T-helper 1 cell treated with Interleukin-12 subunit alpha and Interleukin-12 subunit beta and Interleukin-4 antibody, amounts not matched to agents 30 ng/mL and 1 ng/mL, for 36 hours (primary cell): Measurements from ENCODE around the gene SPAG16. TPM values are rescaled to one million over a fixed set of nuclear protein-coding genes. Genes with fewer than 3 reads are reported as not detected.

Experiments
- intact Hi-C: fragments of 100-400 bp; cut with micrococcal nuclease; formaldehyde crosslinking; loops from one replicate; pipeline ENCODE4 v1.15.1; 2024
- total RNA-seq: library from RNA; stranded (reverse); gene quantifications from 2 replicates; pipeline ENCODE4 v1.2.3, GENCODE V29; 2022

SPAG16 gene
- total RNA-seq, 1 donor from 2014 or later: 6.5 TPM

GRCh38 chr2:214358506-214358905 lies 1074.2 kb downstream of the SPAG16 start:
- intact Hi-C loops: no loop called here

- intact Hi-C loops: no loop called here
Observed at GRCh38 chr2:214361116-214361515, 1076.9 kb downstream of the SPAG16 start.

GRCh38 chr2:214365549-214365948 lies 1081.3 kb downstream of the SPAG16 start:
- intact Hi-C loops: no loop called here

GRCh38 chr2:214367171-214367570 lies 1082.9 kb downstream of the SPAG16 start:
- intact Hi-C loops: no loop called here

- intact Hi-C loops: no loop called here
Observed at GRCh38 chr2:214376618-214377285, 1092.5 kb downstream of the SPAG16 start.

GRCh38 chr2:214377286-214377624 lies 1093.0 kb downstream of the SPAG16 start:
- intact Hi-C loops: no loop called here

- intact Hi-C loops: no loop called here
Observed at GRCh38 chr2:214378455-214379103, 1094.3 kb downstream of the SPAG16 start.

GRCh38 chr2:214379227-214379626 lies 1095.0 kb downstream of the SPAG16 start:
- intact Hi-C loops: no loop called here

- intact Hi-C loops: no loop called here
Observed at GRCh38 chr2:214380681-214381080, 1096.4 kb downstream of the SPAG16 start.

- intact Hi-C loops: no loop called here
Observed at GRCh38 chr2:214382229-214382628, 1098.0 kb downstream of the SPAG16 start.

- intact Hi-C loops: no loop called here
Observed at GRCh38 chr2:214386720-214387119, 1102.5 kb downstream of the SPAG16 start.

- intact Hi-C loops: no loop called here
Observed at GRCh38 chr2:214389334-214389733, 1105.1 kb downstream of the SPAG16 start.

- intact Hi-C loops: no loop called here
Observed at GRCh38 chr2:214393796-214394195, 1109.5 kb downstream of the SPAG16 start.

- intact Hi-C loops: no loop called here
Observed at GRCh38 chr2:214395040-214395439, 1110.8 kb downstream of the SPAG16 start.

- intact Hi-C loops: no loop called here
Observed at GRCh38 chr2:214401580-214401979, 1117.3 kb downstream of the SPAG16 start.

GRCh38 chr2:214410128-214410775 lies 1126.0 kb downstream of the SPAG16 start:
- intact Hi-C loops: no loop called here

- intact Hi-C loops: no loop called here
Observed at GRCh38 chr2:214410918-214411554, 1126.8 kb downstream of the SPAG16 start, which contains the start of gene VWC2L. Gene VWC2L, plus strand, starts transcription at chr2:214411054. Its CDS starts 3,140 bp downstream, at chr2:214414194.

- intact Hi-C loops: no loop called here
Observed at GRCh38 chr2:214412679-214413078, 1128.4 kb downstream of the SPAG16 start.

GRCh38 chr2:214436470-214436869 lies 1152.2 kb downstream of the SPAG16 start:
- intact Hi-C loops: no loop called here

GRCh38 chr2:214450118-214450894 lies 1166.0 kb downstream of the SPAG16 start:
- intact Hi-C loops: no loop called here
